Hematopoietic multipotent progenitor cell treated with erythropoietin and hydrocortisone succinate and interleukin-3 and kit ligand, for 15 days (in vitro differentiated cells): Measurements from ENCODE around the gene REXO4.

ENCODE experiments used
- DNase-seq: peaks from one replicate; pipeline ENCODE4 v3.0.0-alpha.2; 2015; ENCODE audit warnings: low spot score

Gene REXO4

GRCh38 chr9:133367778-133368177 lies 50.0 kb downstream of the REXO4 start:
- DNase-seq, result no peak

DNA sequence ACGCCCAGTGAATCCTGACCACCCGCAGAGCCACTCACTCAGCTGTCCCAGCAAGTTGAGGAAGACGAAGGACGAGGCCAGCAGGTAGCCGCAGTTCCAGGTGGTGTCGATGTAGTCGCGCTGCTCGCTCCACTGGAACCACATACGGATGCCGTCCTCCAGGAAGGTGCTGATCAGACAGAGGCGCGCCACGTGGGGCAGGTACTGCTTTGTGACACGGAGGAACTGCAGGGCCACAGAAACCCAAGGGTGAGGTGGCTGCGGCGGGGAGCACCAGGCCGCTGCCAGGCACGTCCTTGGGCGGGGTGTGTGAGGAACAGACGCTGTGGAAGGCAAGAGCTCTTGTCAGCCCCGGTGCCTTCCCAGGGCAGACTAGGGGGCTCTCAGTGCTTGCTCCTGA lies 50.6 kb downstream of the REXO4 start:
- no peak for DNase-seq

- no peak for DNase-seq
Observed at GRCh38 chr9:133366435-133366834, 51.4 kb downstream of the REXO4 start.

DNA sequence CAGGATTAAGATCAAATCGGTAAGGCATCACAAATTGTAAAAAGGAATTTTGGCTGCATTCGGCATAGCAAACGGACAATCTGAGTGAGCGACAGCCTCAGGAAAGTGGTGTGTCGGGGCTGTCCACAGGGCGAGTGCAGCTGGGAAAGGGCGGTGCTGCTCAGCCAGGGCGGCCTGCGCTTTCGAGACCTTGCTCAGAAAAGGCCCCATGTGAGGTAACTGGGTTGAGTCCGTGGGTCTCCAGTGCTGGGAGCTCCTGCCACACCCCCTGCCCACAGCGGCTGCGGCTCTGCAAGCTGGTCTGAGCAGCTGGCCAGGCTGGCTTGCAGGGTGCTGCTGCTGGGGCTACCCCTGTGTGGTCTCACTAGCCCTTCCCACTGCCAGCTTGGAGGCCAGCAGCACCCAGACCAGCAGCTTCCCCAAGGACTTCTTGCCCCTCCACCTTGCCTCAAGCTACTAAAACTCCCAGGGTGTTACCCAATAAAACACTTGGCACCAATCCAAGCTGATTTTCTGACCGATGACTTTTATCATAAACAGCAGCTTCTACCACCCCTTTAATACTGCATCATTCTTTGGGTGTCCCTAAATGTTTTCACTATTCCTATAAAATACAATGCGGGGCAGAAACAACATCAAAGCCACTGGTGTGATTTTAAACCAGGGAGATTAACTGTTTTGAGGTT lies 55.3 kb downstream of the REXO4 start:
- peak; percentile 71 for DNase-seq

GRCh38 chr9:133361507-133362092 lies 56.2 kb downstream of the REXO4 start:
- DNase-seq, result no peak

- peak; percentile 36 for DNase-seq
Observed at GRCh38 chr9:133360400-133361393, 57.1 kb downstream of the REXO4 start.

DNA sequence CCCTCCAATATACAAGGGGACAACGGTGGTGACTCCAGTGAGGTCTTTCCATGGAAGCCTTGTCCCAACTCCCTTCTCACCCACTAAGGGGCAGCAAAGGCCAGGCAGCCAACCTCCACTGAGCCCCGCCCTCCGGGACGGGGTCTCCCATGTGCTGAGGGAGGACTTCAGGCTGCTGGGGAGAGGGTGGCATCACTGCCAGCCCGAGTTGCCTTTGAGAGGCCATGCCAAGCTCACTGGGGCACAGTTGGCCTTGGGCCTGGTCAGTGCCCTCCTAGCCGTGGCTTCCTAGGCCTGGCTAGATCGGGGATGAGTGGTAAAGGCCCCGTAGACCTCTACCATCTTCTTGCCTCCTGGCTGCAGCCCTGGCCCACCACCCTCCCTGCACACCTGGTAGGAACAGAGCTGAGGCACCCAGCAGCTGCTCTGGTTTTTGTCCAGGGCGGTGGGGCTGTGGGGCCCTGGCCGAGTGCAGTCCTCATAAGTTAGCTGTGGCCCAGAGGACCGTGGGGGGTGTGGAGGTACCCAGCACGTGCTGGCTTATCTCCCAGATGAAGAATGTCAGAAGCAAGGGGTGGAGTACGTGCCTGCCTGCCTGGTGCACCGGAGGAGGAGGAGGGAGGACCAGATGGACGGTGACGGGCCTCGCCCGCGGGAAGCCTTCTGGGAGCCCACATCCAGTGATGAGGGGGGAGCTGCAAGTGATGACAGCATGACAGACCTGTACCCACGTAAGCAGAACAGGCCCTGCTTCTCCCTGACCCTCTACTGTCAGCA lies 58.2 kb downstream of the REXO4 start:
- peak; percentile 65 for DNase-seq

- DNase-seq, result no peak
Observed at GRCh38 chr9:133357656-133358055, 60.2 kb downstream of the REXO4 start.

GRCh38 chr9:133356391-133357091 lies 61.3 kb downstream of the REXO4 start, which contains the start of the genes SURF1 and SURF2:
Gene SURF1, minus strand, starts transcription at chr9:133356487. Its CDS starts 34 bp downstream, at chr9:133356453.
Gene SURF2, plus strand, starts transcription at chr9:133356550. Its CDS starts 43 bp downstream, at chr9:133356593.
- DNase-seq, result peak; percentile 90
